SU-DHL-6 (cell line): ENCODE measurements around the gene LCP1.

ENCODE experiments used
- H2AFZ ChIP-seq: fragments of 200-600 bp; sonication (generic); 2 replicates; pipeline ENCODE4 v1.6.1; 2014; ENCODE audit warnings: low read depth, mild to moderate bottlenecking, moderate library complexity, mixed read lengths, antibody characterized with exemption, low read length; ENCODE audit not compliant: severe bottlenecking
- H3F3A ChIP-seq: fragments of 200-600 bp; shearing (Covaris generic); 2 replicates; pipeline ENCODE4 v1.6.0; 2016; ENCODE audit warnings: antibody characterized with exemption, mild to moderate bottlenecking; ENCODE audit not compliant: insufficient read depth
- H3K27ac ChIP-seq: fragments of 200-600 bp; sonication (generic); 2 replicates; pipeline ENCODE4 v1.5.1; 2016; ENCODE audit warnings: low read depth, mild to moderate bottlenecking, low read length, moderate library complexity, mixed read lengths
- H3K27me3 ChIP-seq: fragments of 200-600 bp; sonication (generic), shearing (Covaris generic); 2 replicates; pipeline ENCODE4 v1.6.0; 2014; ENCODE audit warnings: mild to moderate bottlenecking, low read length
- H3K36me3 ChIP-seq: fragments of 200-600 bp; sonication (generic); 2 replicates; pipeline ENCODE4 v1.6.1; 2014; ENCODE audit warnings: mild to moderate bottlenecking, low read length, mixed read lengths
- H3K4me2 ChIP-seq: fragments of 300-600, 200-600 bp; shearing (Covaris generic), sonication (generic); 2 replicates; pipeline ENCODE4 v1.6.0; 2014; ENCODE audit warnings: low read length, low read depth, mild to moderate bottlenecking; ENCODE audit not compliant: poor library complexity, severe bottlenecking
- H3K4me3 ChIP-seq: fragments of 200-600 bp; sonication (generic); 2 replicates; pipeline ENCODE4 v1.5.1; 2014; ENCODE audit warnings: antibody characterized with exemption, low read length, mild to moderate bottlenecking, mixed read lengths; ENCODE audit not compliant: insufficient read depth, poor library complexity, severe bottlenecking
- H3K79me2 ChIP-seq: fragments of 200-600 bp; sonication (generic); 2 replicates; pipeline ENCODE4 v1.6.1; 2014; ENCODE audit warnings: mild to moderate bottlenecking, low read length, moderate library complexity; ENCODE audit not compliant: insufficient read depth
- H3K9ac ChIP-seq: fragments of 200-600 bp; sonication (generic); 2 replicates; pipeline ENCODE4 v1.7.0; 2014; ENCODE audit warnings: mild to moderate bottlenecking, low read length
- H3K9me2 ChIP-seq: fragments of 200-600 bp; sonication (generic); replicated peaks from 2 replicates; pipeline ENCODE4 v1.6.1; 2014; ENCODE audit warnings: low read length; ENCODE audit not compliant: insufficient read depth
- H3K9me3 ChIP-seq: fragments of 200-600 bp; sonication (generic); 2 replicates; pipeline ENCODE4 v1.6.1; 2014; ENCODE audit warnings: low read length, mixed read lengths; ENCODE audit not compliant: insufficient read depth
- H4K20me1 ChIP-seq: fragments of 200-600 bp; sonication (generic); 2 replicates; pipeline ENCODE4 v1.6.1; 2014; ENCODE audit warnings: low read depth, mild to moderate bottlenecking, antibody characterized with exemption, low read length, moderate library complexity, mixed read lengths
- EZH2phosphoT487 ChIP-seq: fragments of 200-600 bp; sonication (generic), shearing (Covaris generic); conservative IDR thresholded peaks from 2 replicates; pipeline ENCODE4 v1.6.1; 2018; ENCODE audit warnings: mild to moderate bottlenecking, antibody characterized with exemption, low read length, moderate library complexity, mixed read lengths
- TF ChIP-seq, protein P1 (sequence below): fragments of 200-600 bp; sonication (generic); IDR thresholded peaks from one replicate; pipeline ENCODE4 v1.5.1; 2017; ENCODE audit warnings: antibody characterized with exemption, mild to moderate bottlenecking, low read length, moderate library complexity; ENCODE audit not compliant: insufficient read depth, poor library complexity, severe bottlenecking

LCP1 gene

DNA sequence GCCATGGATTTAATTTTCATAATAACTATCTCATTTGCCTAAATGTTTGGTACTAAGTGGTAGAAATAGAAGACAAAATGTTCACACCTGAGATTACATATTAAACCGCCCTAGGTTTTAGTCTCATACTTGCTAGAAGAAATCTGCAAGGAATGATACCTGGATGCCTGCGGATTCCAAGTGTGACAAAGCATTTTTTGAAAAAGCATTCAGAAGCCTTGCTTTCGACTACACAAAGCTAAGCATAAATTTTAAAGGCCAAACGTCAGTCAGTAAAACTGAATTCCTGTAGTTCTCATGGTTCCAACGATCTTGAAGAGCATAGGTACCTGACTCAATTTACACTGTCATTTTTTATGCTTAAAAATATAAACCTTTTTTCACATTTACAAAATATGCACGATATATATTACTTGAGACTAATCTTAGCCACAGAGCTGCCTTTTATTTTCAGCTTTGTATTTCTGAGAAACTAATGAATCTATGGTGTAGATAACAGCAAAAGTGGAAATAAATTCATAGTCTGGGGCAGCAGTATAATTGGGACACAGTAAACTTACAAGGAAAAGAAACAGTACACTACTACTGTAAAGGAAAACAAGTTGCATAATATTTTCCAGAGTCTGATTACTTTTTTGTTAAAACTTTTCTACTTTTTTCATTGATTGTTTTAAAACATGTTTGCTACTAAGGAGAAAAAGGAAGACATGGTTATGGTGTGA lies 28.5 kb upstream of the LCP1 start:
- Histone ChIP-seq H4K20me1 (no peaks in the 10 kb centered on the region), H3F3A (peaks cover 7% of the 10 kb centered on the region; the same call in 1 of the 2 replicates), H3K9me2 (no peaks in the 10 kb centered on the region), H3K79me2 (no peaks in the 10 kb centered on the region), H2AFZ (peak overlapping the region; percentile 96), H3K4me2 (peak overlapping the region; percentile 78), H3K36me3 (no peaks in the 10 kb centered on the region), H3K27ac (no peak overlapping the region), H3K4me3 (no peak overlapping the region), H3K27me3 (no peaks in the 10 kb centered on the region), H3K9me3 (no peaks in the 10 kb centered on the region), H3K9ac (no peak overlapping the region)
- TF ChIP-seq EZH2phosphoT487: no peak
- TF ChIP-seq, protein P1, sequence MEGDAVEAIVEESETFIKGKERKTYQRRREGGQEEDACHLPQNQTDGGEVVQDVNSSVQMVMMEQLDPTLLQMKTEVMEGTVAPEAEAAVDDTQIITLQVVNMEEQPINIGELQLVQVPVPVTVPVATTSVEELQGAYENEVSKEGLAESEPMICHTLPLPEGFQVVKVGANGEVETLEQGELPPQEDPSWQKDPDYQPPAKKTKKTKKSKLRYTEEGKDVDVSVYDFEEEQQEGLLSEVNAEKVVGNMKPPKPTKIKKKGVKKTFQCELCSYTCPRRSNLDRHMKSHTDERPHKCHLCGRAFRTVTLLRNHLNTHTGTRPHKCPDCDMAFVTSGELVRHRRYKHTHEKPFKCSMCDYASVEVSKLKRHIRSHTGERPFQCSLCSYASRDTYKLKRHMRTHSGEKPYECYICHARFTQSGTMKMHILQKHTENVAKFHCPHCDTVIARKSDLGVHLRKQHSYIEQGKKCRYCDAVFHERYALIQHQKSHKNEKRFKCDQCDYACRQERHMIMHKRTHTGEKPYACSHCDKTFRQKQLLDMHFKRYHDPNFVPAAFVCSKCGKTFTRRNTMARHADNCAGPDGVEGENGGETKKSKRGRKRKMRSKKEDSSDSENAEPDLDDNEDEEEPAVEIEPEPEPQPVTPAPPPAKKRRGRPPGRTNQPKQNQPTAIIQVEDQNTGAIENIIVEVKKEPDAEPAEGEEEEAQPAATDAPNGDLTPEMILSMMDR: no peak

DNA sequence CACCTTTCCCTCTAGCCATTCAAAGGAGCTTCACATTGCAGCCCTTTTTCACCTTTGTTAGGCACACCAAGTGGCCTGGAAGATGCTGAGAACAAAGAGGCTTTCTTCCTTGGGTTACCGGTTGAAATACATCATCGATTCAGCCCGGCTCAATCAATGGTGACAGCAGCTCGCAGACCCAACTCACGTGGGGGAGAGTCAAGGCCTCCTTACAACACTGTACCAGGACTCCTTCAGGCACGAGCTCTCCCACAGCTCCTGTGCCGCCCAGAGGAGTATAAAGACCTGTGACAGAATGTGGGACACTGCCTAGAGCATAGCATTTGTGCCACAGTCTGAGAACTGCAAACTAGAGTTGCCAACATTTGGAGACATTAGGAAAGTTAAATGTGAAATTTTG lies 25.9 kb upstream of the LCP1 start:
- Histone ChIP-seq H4K20me1 (no peaks in the 10 kb centered on the region), H3K9ac (no peak overlapping the region), H3K9me3 (no peaks in the 10 kb centered on the region), H3K9me2 (no peaks in the 10 kb centered on the region), H3K4me2 (no peak overlapping the region), H3F3A (peaks cover 7% of the 10 kb centered on the region; the same call in 1 of the 2 replicates), H3K27ac (no peak overlapping the region), H2AFZ (no peak overlapping the region), H3K36me3 (no peaks in the 10 kb centered on the region), H3K27me3 (no peaks in the 10 kb centered on the region), H3K79me2 (no peaks in the 10 kb centered on the region), H3K4me3 (no peak overlapping the region)
- TF ChIP-seq, protein P1: no peak
- no peak for TF ChIP-seq EZH2phosphoT487

DNA sequence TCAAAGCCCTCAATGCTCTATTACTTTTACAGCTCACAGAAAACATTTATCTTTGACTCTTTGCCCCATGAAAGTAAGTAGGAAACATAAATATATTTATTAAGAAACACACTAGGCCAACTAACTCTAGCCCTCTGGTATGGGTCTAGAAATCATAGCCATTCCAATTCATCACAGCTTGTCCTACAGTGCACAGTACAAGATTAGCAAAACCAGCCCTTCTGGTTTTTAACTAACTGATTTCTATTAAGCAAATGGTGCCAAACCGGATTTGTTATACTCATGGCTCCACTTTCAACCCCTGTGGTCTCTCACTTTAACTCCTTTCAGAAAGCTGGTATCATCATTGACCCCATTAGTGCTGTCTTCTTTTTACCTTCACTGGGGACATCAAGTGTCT lies 24.2 kb upstream of the LCP1 start:
- no peak overlapping the region for H2AFZ ChIP-seq
- no peak overlapping the region for H3K27ac ChIP-seq
- no peaks in the 10 kb centered on the region for H4K20me1 ChIP-seq
- H3K27me3 ChIP-seq: no peaks in the 10 kb centered on the region
- no peak overlapping the region for H3K4me3 ChIP-seq
- H3F3A ChIP-seq: peaks cover 7% of the 10 kb centered on the region; the same call in 1 of the 2 replicates
- no peaks in the 10 kb centered on the region for H3K79me2 ChIP-seq
- no peak overlapping the region for H3K9ac ChIP-seq
- TF ChIP-seq, protein P1: no peak
- no peak for TF ChIP-seq EZH2phosphoT487
- H3K9me2 ChIP-seq: no peaks in the 10 kb centered on the region
- H3K4me2 ChIP-seq: no peak overlapping the region
- H3K9me3 ChIP-seq: no peaks in the 10 kb centered on the region
- no peaks in the 10 kb centered on the region for H3K36me3 ChIP-seq
